Activated CD8-positive, alpha-beta memory T cell treated with anti-CD3 and anti-CD28 coated beads, Interleukin-2, amount 50 U/mL, for 24 hours (primary cell): ENCODE measurements around the gene MAP3K14.
"Not testable (repeated sequence)": the region's sequence is repeated elsewhere in the genome, so short reads cannot be mapped to it uniquely, and the experiment has no call there.

Source experiments
- DNase-seq: peaks from one replicate; pipeline ENCODE4 v3.0.0-alpha.2; 2020; ENCODE audit errors: extremely low read depth

Gene MAP3K14

DNA sequence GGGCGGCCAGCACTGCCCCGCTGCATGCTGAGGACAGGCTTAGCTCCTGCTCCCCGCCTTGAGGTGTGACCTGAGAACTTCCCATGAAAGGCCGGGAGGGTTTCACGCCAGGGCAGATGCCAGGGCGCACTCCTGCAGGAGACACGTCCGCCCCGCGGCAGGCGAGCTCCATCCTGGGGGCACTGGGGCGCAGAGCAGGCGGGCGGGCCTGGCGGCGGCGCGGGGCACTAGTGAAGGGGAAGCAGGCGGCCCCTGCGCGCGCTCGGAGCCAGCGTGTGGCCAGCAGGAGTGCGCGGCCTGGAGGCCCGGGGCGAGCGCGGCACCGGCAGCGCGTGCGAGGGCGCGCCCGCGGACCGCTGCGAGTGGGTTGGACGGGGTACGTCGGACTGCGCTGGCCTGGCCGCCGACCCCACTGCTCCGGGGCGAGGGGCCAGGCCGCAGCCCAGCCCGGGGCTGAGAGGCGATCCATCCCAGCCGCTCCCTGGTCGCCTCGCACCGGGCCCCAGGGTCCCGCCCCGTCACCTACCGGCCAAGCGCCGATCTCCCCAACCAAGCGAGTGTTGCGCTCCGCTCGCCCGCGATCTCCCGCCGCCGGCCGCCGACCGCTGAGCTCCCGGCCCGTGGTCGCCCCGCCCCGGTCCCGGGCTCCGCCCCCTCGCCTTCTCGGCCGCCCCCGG lies at the start of gene MAP3K14:
Gene MAP3K14, minus strand, starts transcription at position 587 of the 677 bp plus-strand sequence. CDS start 26,275 bp downstream, outside the sequence.
- no peak for DNase-seq

DNA sequence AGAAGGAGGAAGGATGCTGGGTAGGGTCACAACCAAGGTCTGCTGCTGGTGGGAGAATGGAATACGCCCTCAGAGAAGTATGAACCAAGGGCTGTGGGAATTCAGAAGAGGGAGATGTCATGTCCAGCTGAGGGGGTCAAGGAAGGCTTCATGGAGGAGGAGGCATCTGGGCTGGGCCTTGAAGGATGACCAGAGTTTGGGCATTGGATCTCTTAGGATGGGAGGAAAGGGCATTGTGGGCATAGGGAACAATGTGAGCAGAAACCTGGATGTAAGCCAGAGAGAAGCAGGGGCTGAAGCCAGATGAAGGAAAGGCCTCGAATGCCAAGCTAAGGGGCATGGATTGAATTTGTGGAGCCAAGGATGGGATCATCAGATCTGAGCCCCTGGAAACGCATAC lies 49.2 kb upstream of the MAP3K14 start:
- DNase-seq, result no peak

- DNase-seq, result no peak
These were observed 47.9 kb upstream of the MAP3K14 start for GRCh38 chr17:45364531-45365390.

- DNase-seq, result no peak
These were observed 46.7 kb upstream of the MAP3K14 start for GRCh38 chr17:45363498-45363897.

- DNase-seq, result no peak
These were observed 45.2 kb upstream of the MAP3K14 start for GRCh38 chr17:45361976-45362375.

GRCh38 chr17:45361451-45361850 lies 44.6 kb upstream of the MAP3K14 start:
- no peak for DNase-seq

- no peak for DNase-seq
These were observed 40.7 kb upstream of the MAP3K14 start for GRCh38 chr17:45357364-45357997.

DNA sequence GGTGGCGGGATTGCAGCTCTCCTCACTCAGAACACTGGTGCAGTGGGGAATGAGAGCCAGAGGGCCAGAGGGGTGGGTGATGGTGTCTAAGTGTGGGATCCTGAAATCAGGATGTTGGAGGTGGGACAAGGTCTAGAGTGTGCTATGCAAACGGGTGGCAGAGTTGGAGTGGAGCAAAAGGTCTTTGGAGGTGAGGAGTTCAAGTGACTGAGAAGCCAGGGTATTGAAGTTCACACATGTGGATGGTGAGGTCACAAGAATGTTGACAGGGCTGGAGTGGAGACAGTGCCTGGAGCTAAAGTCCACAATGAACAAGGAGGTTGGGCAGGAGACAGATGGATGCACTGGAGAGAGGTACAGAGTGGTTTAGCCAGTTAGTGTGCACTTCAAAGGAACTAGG lies 38.3 kb upstream of the MAP3K14 start:
- no peak for DNase-seq

- no peak for DNase-seq
These were observed 36.2 kb upstream of the MAP3K14 start for GRCh38 chr17:45353043-45353442.

- DNase-seq, result no peak
These were observed 35.0 kb upstream of the MAP3K14 start for GRCh38 chr17:45351831-45352230.

DNA sequence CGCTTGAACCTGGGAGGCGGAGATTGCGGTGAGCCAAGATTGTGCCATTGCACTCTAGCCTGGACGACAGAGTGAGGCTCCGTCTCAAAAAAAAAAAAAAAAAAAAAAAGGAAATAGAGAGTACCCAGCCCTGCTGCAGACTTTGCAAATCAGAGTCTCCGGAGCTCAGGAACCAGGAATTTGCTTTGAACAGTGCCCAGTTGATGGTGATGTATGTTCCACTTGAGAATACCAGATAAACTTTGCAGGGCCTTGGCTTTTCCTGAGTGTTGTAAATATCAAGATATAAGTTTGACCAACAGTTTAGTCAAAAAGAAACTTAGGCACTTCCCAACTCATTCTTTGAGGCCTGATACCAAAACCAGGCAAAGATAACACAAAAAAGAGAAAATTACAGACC lies 30.6 kb upstream of the MAP3K14 start:
- no peak for DNase-seq

GRCh38 chr17:45346216-45347015 lies 29.6 kb upstream of the MAP3K14 start:
- no peak for DNase-seq

DNA sequence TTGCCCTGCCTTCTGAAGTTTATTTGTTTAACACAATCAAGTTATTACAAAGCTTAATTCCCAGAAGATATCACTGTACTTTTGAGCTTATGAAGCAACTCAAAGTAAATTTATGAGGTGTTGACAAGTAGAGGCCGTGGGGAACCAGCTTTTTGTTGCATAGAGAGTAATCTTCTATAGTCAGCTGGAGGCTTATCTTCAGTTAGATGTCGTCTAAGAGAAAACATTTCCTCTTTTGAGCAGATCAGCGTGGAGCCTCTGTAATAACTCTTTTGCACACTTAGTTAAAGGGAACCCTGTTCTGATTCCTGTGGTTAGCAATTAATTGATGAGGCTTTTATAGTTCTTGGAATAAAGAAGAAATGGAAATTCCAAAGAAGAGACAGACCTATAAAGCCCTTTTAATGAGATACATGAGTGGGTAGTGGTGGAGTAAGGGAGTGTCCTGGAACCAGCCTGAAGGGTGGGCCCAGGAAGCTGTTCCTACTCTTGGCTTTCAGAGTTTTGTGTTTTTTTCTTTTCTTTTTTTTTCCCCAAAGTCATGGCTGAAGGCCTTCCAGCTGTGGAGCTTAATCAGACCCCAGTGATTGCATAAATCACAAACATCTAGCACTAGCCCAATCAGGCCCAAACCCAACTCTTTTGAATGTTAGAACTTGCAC lies 28.9 kb upstream of the MAP3K14 start:
- no peak for DNase-seq

- DNase-seq, result no peak
These were observed 28.4 kb upstream of the MAP3K14 start for GRCh38 chr17:45345246-45345553.

DNA sequence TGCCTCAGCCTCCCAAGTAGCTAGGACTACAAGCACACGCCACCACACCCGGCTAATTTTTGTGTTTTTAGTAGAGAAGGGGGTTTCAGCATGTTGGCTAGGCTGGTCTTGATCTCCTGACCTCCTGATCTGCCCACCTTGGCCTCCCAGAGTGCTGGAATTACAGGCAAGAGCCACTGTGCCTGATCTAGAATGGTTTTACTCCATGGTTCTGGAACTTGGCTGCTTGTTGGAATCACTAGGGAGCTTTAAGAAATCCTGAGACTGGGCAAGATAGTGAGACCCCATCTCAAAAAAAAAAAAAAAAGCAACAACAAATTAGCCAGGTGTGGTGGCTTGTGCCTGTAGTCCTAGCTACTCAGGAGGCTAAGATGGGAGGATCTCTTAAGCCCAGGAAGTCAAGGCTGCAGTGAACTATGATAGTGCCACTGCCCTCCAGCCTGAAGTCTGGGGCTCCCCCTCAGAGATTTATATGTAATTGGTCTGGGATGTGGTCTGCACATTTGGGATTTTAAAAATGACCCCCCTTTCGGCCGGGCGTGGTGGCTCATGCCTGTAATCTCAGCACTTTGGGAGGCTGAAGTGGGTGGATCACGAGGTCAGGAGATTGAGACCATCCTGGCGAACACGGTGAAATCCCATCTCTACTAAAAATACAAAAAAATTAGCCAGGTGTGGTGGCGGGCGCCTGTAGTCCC lies 27.3 kb upstream of the MAP3K14 start:
- DNase-seq, result not testable (repeated sequence)

DNA sequence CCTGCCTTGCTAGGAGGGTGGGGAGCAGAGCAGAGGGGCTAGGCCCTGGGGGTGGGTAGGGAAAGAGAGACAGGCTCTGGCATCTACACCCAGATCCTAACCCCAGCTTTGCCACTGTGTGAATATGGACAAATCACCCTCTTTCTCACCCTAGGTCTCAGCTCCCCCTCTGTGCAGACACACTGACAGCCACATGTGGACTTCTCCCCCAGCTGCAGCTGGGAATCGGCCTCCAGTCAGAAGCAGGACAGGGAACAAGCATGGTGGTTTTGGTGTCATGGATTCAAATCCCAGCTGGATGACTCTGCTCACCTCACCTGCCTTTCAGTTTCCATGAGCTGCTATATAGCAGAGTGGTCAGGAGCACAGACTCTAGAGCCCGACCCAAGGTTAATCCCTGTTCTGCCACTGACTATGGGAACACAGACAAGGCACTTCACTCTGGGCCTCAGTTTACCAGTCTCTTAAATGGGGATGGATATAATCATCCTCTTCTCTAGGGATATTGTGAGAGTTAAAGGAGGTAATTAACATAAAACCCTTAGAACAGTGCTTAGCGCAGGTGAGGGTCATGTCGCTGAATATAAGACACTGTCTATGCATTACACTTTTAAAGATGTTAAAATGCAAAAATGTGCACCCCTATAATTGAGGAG lies 26.2 kb upstream of the MAP3K14 start:
- no peak for DNase-seq

GRCh38 chr17:45342306-45342705 lies 25.5 kb upstream of the MAP3K14 start:
- DNase-seq, result no peak

- no peak for DNase-seq
These were observed 24.8 kb upstream of the MAP3K14 start for GRCh38 chr17:45341533-45342158.

DNA sequence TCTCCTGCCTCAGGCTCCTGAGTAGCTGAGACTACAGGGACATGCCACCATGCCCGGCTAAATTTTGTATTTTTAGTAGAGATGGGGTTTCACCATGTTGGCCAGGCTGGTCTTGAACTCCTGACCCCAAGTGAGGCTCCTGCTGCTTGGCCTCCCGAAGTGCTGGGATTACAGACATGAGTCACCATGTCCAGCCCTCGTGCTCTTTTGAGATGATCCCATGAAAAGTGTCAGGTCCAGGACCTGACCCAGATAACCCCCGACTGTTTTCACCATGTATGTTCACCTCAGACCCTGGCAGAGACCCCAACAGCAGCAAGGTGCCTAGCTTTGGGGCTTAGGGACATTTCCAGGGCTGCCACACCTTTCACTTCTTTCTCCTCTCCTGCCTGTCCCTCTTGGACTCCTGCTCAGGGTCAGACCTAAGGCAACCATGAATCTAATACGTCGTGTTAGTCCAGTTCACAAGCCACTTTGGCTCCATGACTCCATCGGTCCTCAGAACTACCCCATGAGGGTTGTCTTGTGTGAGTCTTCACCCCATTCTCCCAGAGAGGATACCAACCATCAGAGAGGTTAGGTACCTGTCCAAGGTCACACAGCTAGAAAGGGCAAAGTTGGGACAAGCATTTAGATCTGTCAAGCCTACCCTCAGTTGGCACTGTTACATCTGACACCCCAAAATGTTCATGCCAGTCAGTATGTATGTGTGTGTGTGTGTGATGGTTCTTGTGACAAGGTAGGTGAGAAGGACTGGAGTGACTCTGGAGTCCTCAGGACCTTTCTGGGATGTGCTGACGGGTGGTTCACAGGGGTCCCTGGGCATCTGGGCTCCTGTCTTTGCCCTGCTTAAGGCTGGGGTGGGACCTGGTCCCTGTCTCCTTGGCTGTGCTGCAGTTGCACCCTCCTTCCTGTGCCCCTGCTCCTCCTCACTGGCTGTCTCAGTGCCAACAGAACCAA lies 23.1 kb upstream of the MAP3K14 start:
- no peak for DNase-seq
